Liver (tissue), 9 donors: ENCODE results near the gene SLC35F2. TPM values are rescaled to one million over a fixed set of nuclear protein-coding genes. Genes with fewer than 3 reads are reported as not detected.

Experiments
- DNase-seq: peaks from one replicate; pipeline ENCODE4 v3.0.0-alpha.2; 2017; ENCODE audit warnings: low spot score
- H3K27ac ChIP-seq, 2 donors: one replicate each; pipeline ENCODE4 v1.7.0; 2013; ENCODE audit warnings: inconsistent platforms in 2 of 2, low read length in 2 of 2, control low read depth in 1 of 2, low read depth in 1 of 2, mild to moderate bottlenecking in 1 of 2
- H3K27me3 ChIP-seq, 4 donors: one replicate each; pipeline versions ENCODE4 v1.6.1 to v1.7.0; 2013; ENCODE audit warnings: low read length in 3 of 4, inconsistent platforms in 1 of 4, mild to moderate bottlenecking in 1 of 4, moderate library complexity in 1 of 4; ENCODE audit not compliant: control insufficient read depth in 4 of 4, insufficient read depth in 4 of 4
- H3K36me3 ChIP-seq, 4 donors: one replicate each; pipeline versions ENCODE4 v1.6.1 to v1.7.0; 2013; ENCODE audit warnings: low read length in 3 of 4, mild to moderate bottlenecking in 3 of 4, low read depth in 1 of 4, moderate library complexity in 1 of 4; ENCODE audit not compliant: control insufficient read depth in 4 of 4, insufficient read depth in 3 of 4
- H3K4me1 ChIP-seq, 4 donors: one replicate each; pipeline versions ENCODE4 v1.6.1 to v1.7.0; 2013; ENCODE audit warnings: low read length in 3 of 4, mild to moderate bottlenecking in 3 of 4, moderate library complexity in 1 of 4; ENCODE audit not compliant: control insufficient read depth in 4 of 4, insufficient read depth in 4 of 4
- H3K4me3 ChIP-seq, 3 donors: one replicate each; pipeline versions ENCODE4 v1.6.1 to v1.7.0; 2013; ENCODE audit warnings: low read length in 3 of 3, control low read depth in 1 of 3, low read depth in 1 of 3, mild to moderate bottlenecking in 1 of 3
- H3K9ac ChIP-seq, 2 donors: one replicate each; pipeline ENCODE4 v1.7.0; 2013; ENCODE audit warnings: low read length in 2 of 2, mild to moderate bottlenecking in 2 of 2, moderate library complexity in 2 of 2, control low read depth in 1 of 2, low read depth in 1 of 2
- H3K9me3 ChIP-seq, 4 donors: one replicate each; pipeline versions ENCODE4 v1.6.1 to v1.7.0; 2013; ENCODE audit warnings: low read length in 3 of 4; ENCODE audit not compliant: control insufficient read depth in 4 of 4
- ATF3 ChIP-seq: IDR thresholded peaks from 2 replicates; pipeline ENCODE4 v1.6.1; 2016; ENCODE audit warnings: antibody characterized with exemption
- CTCF ChIP-seq: fragments of 150-350 bp; IDR thresholded peaks from 2 replicates; pipeline ENCODE4 v1.5.1; 2017; ENCODE audit warnings: improper control_type of control experiment, low read depth, low read length; ENCODE audit not compliant: missing input control
- EGR1 ChIP-seq, 2 donors: IDR thresholded peaks; 2 replicates each; pipeline ENCODE4 v1.6.1; 2016 to 2018; ENCODE audit warnings: antibody characterized with exemption in 2 of 2, low read depth in 2 of 2
- FOXA1 ChIP-seq: IDR thresholded peaks from 2 replicates; pipeline ENCODE4 v1.6.1; 2016; ENCODE audit warnings: antibody characterized with exemption
- FOXA2 ChIP-seq: IDR thresholded peaks from 2 replicates; pipeline ENCODE4 v1.6.1; 2016; ENCODE audit warnings: antibody characterized with exemption
- GABPA ChIP-seq, 2 donors: IDR thresholded peaks in 1 of 2; conservative IDR thresholded peaks in 1 of 2; 2 replicates each; pipeline ENCODE4 v1.6.1; 2016; ENCODE audit warnings: antibody characterized with exemption in 2 of 2, mild to moderate bottlenecking in 1 of 2, moderate library complexity in 1 of 2
- HNF4A ChIP-seq, 2 donors: conservative IDR thresholded peaks; 2 replicates each; pipeline ENCODE4 v1.6.1; 2016; ENCODE audit warnings: antibody characterized with exemption in 2 of 2, mild to moderate bottlenecking in 2 of 2
- HNF4G ChIP-seq: IDR thresholded peaks from 2 replicates; pipeline ENCODE4 v1.6.1; 2016; ENCODE audit warnings: antibody characterized with exemption
- JUND ChIP-seq, 2 donors: IDR thresholded peaks; 2 replicates each; pipeline ENCODE4 v1.6.1; 2016; ENCODE audit warnings: antibody characterized with exemption in 2 of 2
- MAX ChIP-seq: IDR thresholded peaks from 2 replicates; pipeline ENCODE4 v1.6.1; 2016; ENCODE audit warnings: antibody characterized with exemption
- NR2F2 ChIP-seq: IDR thresholded peaks from 2 replicates; pipeline ENCODE4 v1.6.1; 2016; ENCODE audit warnings: antibody characterized with exemption
- RAD21 ChIP-seq, 2 donors: IDR thresholded peaks; 2 replicates each; pipeline ENCODE4 v1.6.1; 2016; ENCODE audit warnings: antibody characterized with exemption in 2 of 2, mild to moderate bottlenecking in 2 of 2
- REST ChIP-seq: IDR thresholded peaks from 2 replicates; pipeline ENCODE4 v1.6.1; 2016; ENCODE audit warnings: antibody characterized with exemption, mild to moderate bottlenecking
- RXRA ChIP-seq, 2 donors: IDR thresholded peaks; 2 replicates each; pipeline ENCODE4 v1.6.1; 2017 to 2018; ENCODE audit warnings: antibody characterized with exemption in 2 of 2, mild to moderate bottlenecking in 1 of 2
- SP1 ChIP-seq: IDR thresholded peaks from 2 replicates; pipeline ENCODE4 v1.6.1; 2018; ENCODE audit warnings: antibody characterized with exemption, mild to moderate bottlenecking
- TAF1 ChIP-seq: conservative IDR thresholded peaks from 2 replicates; pipeline ENCODE4 v1.6.1; 2016; ENCODE audit warnings: antibody characterized with exemption, mild to moderate bottlenecking
- YY1 ChIP-seq: IDR thresholded peaks from 2 replicates; pipeline ENCODE4 v1.6.1; 2016; ENCODE audit warnings: antibody characterized with exemption, mild to moderate bottlenecking
- ZBTB33 ChIP-seq: IDR thresholded peaks from 2 replicates; pipeline ENCODE4 v1.6.1; 2016; ENCODE audit warnings: antibody characterized with exemption
- WGBS: extraction: QIAGEN DNeasy Blood & Tissue Kit; methylation state at CpG from one replicate; pipeline ENCODE4 v1.1.7; 2013; 5-methylcytosine and 5-hydroxymethylcytosine counted together
- polyA plus RNA-seq, 2 donors: library from polyadenylated mRNA; stranded (reverse) in 1 of 2; unstranded in 1 of 2; fragments of 200-250 nt in 1 of 2; fragments of >200 nt in 1 of 2; fragmentation: Nextera tagmentation in 1 of 2; extraction: Ambion mirVana in 1 of 2; gene quantifications; one replicate each; pipeline versions ENCODE4 v1.2.1 to v1.2.3, GENCODE V29; 2013 to 2015
- total RNA-seq, 2 donors: library from RNA; depleted of rRNA; stranded (reverse); fragments of >200 nt; gene quantifications; one replicate each; pipeline ENCODE4 v1.2.3, GENCODE V29; 2014
- donor health status: healthy.
- donor health status: healthy.
- donor health status: healthy.
- donor health status: healthy.
- donor health status: healthy.

The SLC35F2 gene
- total and polyA plus RNA-seq, 4 donors = 0.14 to 1.4 (median 0.56) TPM

- 67% methylated on average over 5 of the region's 5 CpGs for WGBS
- Histone ChIP-seq H3K36me3 (no peaks in the 10 kb centered on the region), H3K27ac (peak overlapping the region in 1 of 2 donors; percentile 54), H3K4me1 (peaks cover 0 to 12% (median 7%) of the 10 kb centered on the region in 4 donors), H3K9ac (no peak overlapping the region), H3K4me3 (no peak overlapping the region), H3K9me3 (no peaks in the 10 kb centered on the region), H3K27me3 (no peaks in the 10 kb centered on the region)
- TF ChIP-seq HNF4G (no peak), RXRA (IDR thresholded peaks at IDR 0.05) (no peak), RAD21 (IDR thresholded peaks at IDR 0.05) (no peak), MAX (no peak), CTCF (no peak), SP1 (no peak), YY1 (no peak), TAF1 (no peak), EGR1 (IDR thresholded peaks at IDR 0.05; ENCODE audit: low read depth in 2 of 2) (no peak), FOXA1 (no peak), REST (no peak), HNF4A (conservative IDR thresholded peaks at IDR 0.05) (no peak), NR2F2 (no peak), FOXA2 (no peak)
- no peak for DNase-seq
Observed at GRCh38 chr11:107792049-107792443, 66.5 kb downstream of the SLC35F2 start.

GRCh38 chr11:107791343-107792048 lies 67.1 kb downstream of the SLC35F2 start:
- 37% methylated on average over 10 of the region's 10 CpGs for WGBS
- H3K9ac ChIP-seq = no peak overlapping the region
- H3K4me1 ChIP-seq = peaks cover 0 to 12% (median 7%) of the 10 kb centered on the region in 4 donors
- no peak for DNase-seq
- H3K27me3 ChIP-seq = no peaks in the 10 kb centered on the region
- H3K27ac ChIP-seq = peak overlapping the region; percentile 19 to 54
- no peaks in the 10 kb centered on the region for H3K9me3 ChIP-seq
- no peak overlapping the region for H3K4me3 ChIP-seq
- H3K36me3 ChIP-seq = no peaks in the 10 kb centered on the region
- TF ChIP-seq FOXA2 (no peak), RXRA (IDR thresholded peaks at IDR 0.05) (peak; percentile 73 to 96), EGR1 (IDR thresholded peaks at IDR 0.05; ENCODE audit: low read depth in 2 of 2) (peak in 1 of 2 donors; percentile 34), YY1 (peak; percentile 88), NR2F2 (peak; percentile 46), TAF1 (no peak), HNF4A (conservative IDR thresholded peaks at IDR 0.05) (peak; percentile 67 to 92), RAD21 (IDR thresholded peaks at IDR 0.05) (peak in 1 of 2 donors; percentile 19), MAX (peak; percentile 58), CTCF (no peak), HNF4G (no peak), ATF3 (no peak), ZBTB33 (peak; percentile 68), SP1 (peak; percentile 36), GABPA (IDR thresholded peaks at IDR 0.05 in 1 of 2, conservative IDR thresholded peaks at IDR 0.05 in 1 of 2) (peak in 1 of 2 donors; percentile 17), JUND (IDR thresholded peaks at IDR 0.05) (peak in 1 of 2 donors; percentile 72)
